Endothelial cell of umbilical vein (primary cell): ENCODE data around the gene SPNS2.

Experiments
- EZH2 ChIP-seq: IDR thresholded peaks from 2 replicates; pipeline ENCODE4 v1.6.1; 2012; ENCODE audit warnings: borderline replicate concordance, low read depth, mild to moderate bottlenecking, moderate library complexity, low read length, inconsistent platforms; ENCODE audit not compliant: severe bottlenecking
- FOS ChIP-seq: IDR thresholded peaks from 2 replicates; pipeline ENCODE4 v1.6.1; 2011; ENCODE audit warnings: mild to moderate bottlenecking, low read length, moderate library complexity, borderline replicate concordance; ENCODE audit not compliant: insufficient read depth
- POLR2A ChIP-seq: IDR thresholded peaks from 2 replicates; pipeline ENCODE4 v1.6.1; 2012; ENCODE audit warnings: low read depth, mild to moderate bottlenecking, control low read depth, low read length
- POLR2AphosphoS5 ChIP-seq: IDR thresholded peaks from 2 replicates; pipeline ENCODE4 v1.6.1; 2012; ENCODE audit warnings: low read depth, mild to moderate bottlenecking, control low read depth, low read length, moderate library complexity; ENCODE audit not compliant: insufficient read depth
- TF ChIP-seq, protein P1 (sequence below): IDR thresholded peaks from 2 replicates; pipeline ENCODE4 v1.6.1; 2011; ENCODE audit not compliant: insufficient read depth, insufficient read length
- TF ChIP-seq, protein P2 (sequence below), 2 donors: IDR thresholded peaks; 1 replicate in 1 of 2; 2 replicates in 1 of 2; pipeline ENCODE4 v1.5.1; 2011; ENCODE audit warnings: low read length in 2 of 2, mild to moderate bottlenecking in 2 of 2, moderate library complexity in 2 of 2, control low read depth in 1 of 2, inconsistent platforms in 1 of 2, low read depth in 1 of 2; ENCODE audit not compliant: insufficient read depth in 1 of 2; ENCODE audit errors: extremely low read depth in 1 of 2

DNA sequence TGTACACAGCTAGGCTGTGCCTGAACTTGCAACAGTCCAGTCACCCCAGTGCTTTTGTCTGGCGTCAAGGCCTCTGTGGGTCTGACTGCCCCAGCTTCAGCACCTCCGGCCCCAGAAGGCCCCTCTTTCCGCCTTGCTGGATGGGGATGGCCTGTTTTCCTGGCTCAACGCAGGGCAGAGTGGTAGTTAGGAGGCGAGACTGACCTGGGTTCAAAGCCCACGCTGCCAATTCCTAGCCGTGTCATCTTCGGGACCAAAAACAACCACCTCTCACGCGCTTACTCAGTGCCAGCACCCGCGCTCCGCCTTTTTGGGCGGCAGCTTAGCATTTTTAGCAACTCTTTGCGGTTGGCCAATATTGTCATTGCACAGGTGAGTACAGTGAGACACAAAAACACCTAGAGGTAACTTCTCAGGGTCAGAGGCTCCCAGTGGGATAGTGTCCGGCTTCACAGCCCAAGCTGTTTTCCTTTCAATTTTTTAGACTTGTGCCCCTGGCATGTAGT is 51.9 kb downstream of the SPNS2 start:
- no peak for TF ChIP-seq POLR2AphosphoS5
- TF ChIP-seq POLR2A, result no peak
- TF ChIP-seq, protein P1, sequence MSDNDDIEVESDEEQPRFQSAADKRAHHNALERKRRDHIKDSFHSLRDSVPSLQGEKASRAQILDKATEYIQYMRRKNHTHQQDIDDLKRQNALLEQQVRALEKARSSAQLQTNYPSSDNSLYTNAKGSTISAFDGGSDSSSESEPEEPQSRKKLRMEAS, result no peak
- TF ChIP-seq, protein P2, sequence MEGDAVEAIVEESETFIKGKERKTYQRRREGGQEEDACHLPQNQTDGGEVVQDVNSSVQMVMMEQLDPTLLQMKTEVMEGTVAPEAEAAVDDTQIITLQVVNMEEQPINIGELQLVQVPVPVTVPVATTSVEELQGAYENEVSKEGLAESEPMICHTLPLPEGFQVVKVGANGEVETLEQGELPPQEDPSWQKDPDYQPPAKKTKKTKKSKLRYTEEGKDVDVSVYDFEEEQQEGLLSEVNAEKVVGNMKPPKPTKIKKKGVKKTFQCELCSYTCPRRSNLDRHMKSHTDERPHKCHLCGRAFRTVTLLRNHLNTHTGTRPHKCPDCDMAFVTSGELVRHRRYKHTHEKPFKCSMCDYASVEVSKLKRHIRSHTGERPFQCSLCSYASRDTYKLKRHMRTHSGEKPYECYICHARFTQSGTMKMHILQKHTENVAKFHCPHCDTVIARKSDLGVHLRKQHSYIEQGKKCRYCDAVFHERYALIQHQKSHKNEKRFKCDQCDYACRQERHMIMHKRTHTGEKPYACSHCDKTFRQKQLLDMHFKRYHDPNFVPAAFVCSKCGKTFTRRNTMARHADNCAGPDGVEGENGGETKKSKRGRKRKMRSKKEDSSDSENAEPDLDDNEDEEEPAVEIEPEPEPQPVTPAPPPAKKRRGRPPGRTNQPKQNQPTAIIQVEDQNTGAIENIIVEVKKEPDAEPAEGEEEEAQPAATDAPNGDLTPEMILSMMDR (IDR thresholded peaks at IDR 0.05; ENCODE audit: extremely low read depth in 1 of 2, insufficient read depth in 1 of 2, low read depth in 1 of 2, low read length in 2 of 2), result no peak
- TF ChIP-seq EZH2, result no peak
- no peak for TF ChIP-seq FOS
